Measurements from ENCODE around the gene C2CD2.

- TF ChIP-seq CTCF (IDR thresholded peaks at IDR 0.05) (no peak), POLR2AphosphoS5 (IDR thresholded peaks at IDR 0.05) (no peak)
Measured at GRCh38 chr21:41895643-41896493, 58.0 kb downstream of the C2CD2 start.

All from suprapubic skin (tissue), 3 donors.